ENCODE results near the gene CYP1B1.

DNA sequence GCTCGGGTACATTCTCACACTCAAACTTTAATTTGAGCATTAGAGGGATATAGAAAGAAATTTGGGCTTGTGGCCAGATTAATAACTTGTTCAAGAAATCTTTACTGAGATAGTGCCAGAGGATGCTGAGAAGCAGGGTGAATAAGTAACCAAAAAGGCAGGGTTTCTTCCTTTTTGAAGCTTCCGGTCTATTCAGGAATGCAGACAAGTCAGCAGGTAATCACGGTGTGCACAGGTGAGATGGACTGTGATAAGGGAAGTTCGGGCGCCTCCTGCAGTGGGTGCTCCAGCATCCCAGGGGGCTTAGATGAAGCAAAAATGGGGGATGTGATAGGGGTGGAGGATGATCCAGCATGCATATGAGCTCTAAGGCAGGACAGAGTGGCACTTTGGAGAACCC is 44.9 kb upstream of the CYP1B1 start:
- TF ChIP-seq, protein P1, sequence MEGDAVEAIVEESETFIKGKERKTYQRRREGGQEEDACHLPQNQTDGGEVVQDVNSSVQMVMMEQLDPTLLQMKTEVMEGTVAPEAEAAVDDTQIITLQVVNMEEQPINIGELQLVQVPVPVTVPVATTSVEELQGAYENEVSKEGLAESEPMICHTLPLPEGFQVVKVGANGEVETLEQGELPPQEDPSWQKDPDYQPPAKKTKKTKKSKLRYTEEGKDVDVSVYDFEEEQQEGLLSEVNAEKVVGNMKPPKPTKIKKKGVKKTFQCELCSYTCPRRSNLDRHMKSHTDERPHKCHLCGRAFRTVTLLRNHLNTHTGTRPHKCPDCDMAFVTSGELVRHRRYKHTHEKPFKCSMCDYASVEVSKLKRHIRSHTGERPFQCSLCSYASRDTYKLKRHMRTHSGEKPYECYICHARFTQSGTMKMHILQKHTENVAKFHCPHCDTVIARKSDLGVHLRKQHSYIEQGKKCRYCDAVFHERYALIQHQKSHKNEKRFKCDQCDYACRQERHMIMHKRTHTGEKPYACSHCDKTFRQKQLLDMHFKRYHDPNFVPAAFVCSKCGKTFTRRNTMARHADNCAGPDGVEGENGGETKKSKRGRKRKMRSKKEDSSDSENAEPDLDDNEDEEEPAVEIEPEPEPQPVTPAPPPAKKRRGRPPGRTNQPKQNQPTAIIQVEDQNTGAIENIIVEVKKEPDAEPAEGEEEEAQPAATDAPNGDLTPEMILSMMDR (IDR thresholded peaks at IDR 0.05), result no peak
- TF ChIP-seq POLR2A (IDR thresholded peaks at IDR 0.05), result no peak

All from testis (tissue), 2 donors.